Memory B cell (primary cell): ENCODE measurements around the gene TRAPPC6A.

Source experiments
- ATAC-seq: fragments of 150-1000 bp; cut with Tn5 transposase; 2 replicates; pipeline ENCODE4 v1.10.0; 2021; ENCODE audit warnings: low read depth, mild to moderate bottlenecking, moderate library complexity
- DNase-seq, 2 donors: peaks; one replicate each; pipeline ENCODE4 v3.0.0; 2022; ENCODE audit warnings: low spot score in 2 of 2
- H3K27ac Mint-ChIP-seq: one replicate; pipeline ENCODE4 v1.8.0; 2022; ENCODE audit warnings: mild to moderate bottlenecking, moderate library complexity, mixed read lengths
- H3K27me3 Mint-ChIP-seq: one replicate; pipeline ENCODE4 v1.8.0; 2022; ENCODE audit warnings: mixed read lengths
- H3K36me3 Mint-ChIP-seq: one replicate; pipeline ENCODE4 v1.8.0; 2022; ENCODE audit warnings: mild to moderate bottlenecking, mixed read lengths
- H3K4me1 Mint-ChIP-seq: one replicate; pipeline ENCODE4 v1.8.0; 2022; ENCODE audit warnings: mixed read lengths
- H3K4me3 Mint-ChIP-seq: one replicate; pipeline ENCODE4 v1.8.0; 2022; ENCODE audit warnings: mild to moderate bottlenecking, moderate library complexity, mixed read lengths
- H3K9me3 Mint-ChIP-seq: one replicate; pipeline ENCODE4 v1.8.0; 2022; ENCODE audit warnings: mixed read lengths

TRAPPC6A gene

GRCh38 chr19:45205810-45206209 lies 27.8 kb upstream of the TRAPPC6A start:
- H3K27ac Mint-ChIP-seq: no peak overlapping the region

GRCh38 chr19:45202637-45203036 lies 24.6 kb upstream of the TRAPPC6A start:
- Mint-ChIP-seq H3K27ac (peak overlapping the region; percentile 46), H3K36me3 (peaks cover 8% of the 10 kb centered on the region), H3K27me3 (peaks cover 7% of the 10 kb centered on the region), H3K4me1 (no peaks in the 10 kb centered on the region), H3K4me3 (no peak overlapping the region), H3K9me3 (peaks cover 5% of the 10 kb centered on the region)
- ATAC-seq (no peak), DNase-seq (no peak)

More at GRCh38 chr19:45205810-45206209, 27.8 kb upstream of the TRAPPC6A start:
- H3K9me3 Mint-ChIP-seq: peaks cover 5% of the 10 kb centered on the region
- no peak overlapping the region for H3K4me3 Mint-ChIP-seq
- no peaks in the 10 kb centered on the region for H3K4me1 Mint-ChIP-seq
- ATAC-seq: no peak
- no peak for DNase-seq
- H3K36me3 Mint-ChIP-seq: peaks cover 9% of the 10 kb centered on the region
- H3K27me3 Mint-ChIP-seq: peaks cover 2% of the 10 kb centered on the region

GRCh38 chr19:45200568-45200967 lies 22.5 kb upstream of the TRAPPC6A start:
- H3K36me3 Mint-ChIP-seq: peaks cover 13% of the 10 kb centered on the region
- no peak overlapping the region for H3K4me3 Mint-ChIP-seq
- no peak overlapping the region for H3K27ac Mint-ChIP-seq
- peaks cover 5% of the 10 kb centered on the region for H3K9me3 Mint-ChIP-seq
- no peak for ATAC-seq
- no peak for DNase-seq
- H3K4me1 Mint-ChIP-seq: peaks cover 2% of the 10 kb centered on the region
- H3K27me3 Mint-ChIP-seq: peaks cover 9% of the 10 kb centered on the region

DNA sequence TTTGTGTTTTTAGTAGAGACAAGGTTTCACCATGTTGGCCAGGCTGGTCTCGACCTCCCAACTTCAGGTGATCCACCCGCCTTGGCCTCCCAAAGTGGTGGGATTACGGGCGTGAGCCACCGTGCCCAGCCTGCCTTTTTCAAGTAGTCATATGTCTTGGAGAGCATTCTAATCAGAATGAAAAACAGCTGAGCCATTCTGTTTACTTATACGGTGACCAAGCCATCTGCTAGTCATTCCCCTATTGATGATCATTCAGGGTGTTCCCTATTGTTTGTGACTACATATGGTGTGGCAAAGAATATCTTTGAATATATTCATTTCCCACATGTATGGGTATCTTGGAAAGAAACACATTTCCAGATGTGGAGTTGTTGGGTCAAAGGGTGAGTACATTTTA lies 17.7 kb upstream of the TRAPPC6A start:
- Mint-ChIP-seq H3K27ac (no peak overlapping the region), H3K27me3 (peaks cover 10% of the 10 kb centered on the region)

DNA sequence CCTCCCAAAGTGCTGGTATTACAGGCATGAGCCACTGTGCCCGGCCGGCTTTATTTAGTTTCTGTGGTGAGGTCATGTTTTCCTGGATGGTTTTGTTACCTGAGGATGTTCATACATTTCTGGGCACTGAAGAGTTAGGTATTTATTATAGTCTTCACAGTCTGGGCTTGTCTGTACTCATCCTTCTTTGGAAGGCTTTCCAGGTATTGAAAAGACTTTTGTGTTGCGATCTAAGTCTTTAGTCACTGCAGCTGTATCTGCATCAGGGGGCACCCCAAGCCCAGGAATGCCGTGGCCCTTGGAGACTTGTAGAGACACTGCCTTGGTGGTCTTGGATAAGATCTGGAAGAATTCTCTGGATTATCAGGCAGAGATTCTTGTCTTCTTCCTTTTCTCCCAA lies 13.3 kb upstream of the TRAPPC6A start:
- ATAC-seq (no peak), DNase-seq (no peak)
- H3K27me3 Mint-ChIP-seq: peaks cover 6% of the 10 kb centered on the region
- H3K36me3 Mint-ChIP-seq: peaks cover 23% of the 10 kb centered on the region
- H3K4me3 Mint-ChIP-seq: no peak overlapping the region
- peaks cover 4% of the 10 kb centered on the region for H3K4me1 Mint-ChIP-seq
- peaks cover 3% of the 10 kb centered on the region for H3K9me3 Mint-ChIP-seq
- no peak overlapping the region for H3K27ac Mint-ChIP-seq

More for the DNA sequence above, 17.7 kb upstream of the TRAPPC6A start:
- peaks cover 16% of the 10 kb centered on the region for H3K36me3 Mint-ChIP-seq
- ATAC-seq (no peak), DNase-seq (no peak)
- H3K4me3 Mint-ChIP-seq: no peak overlapping the region
- peaks cover 2% of the 10 kb centered on the region for H3K4me1 Mint-ChIP-seq
- H3K9me3 Mint-ChIP-seq: no peaks in the 10 kb centered on the region

GRCh38 chr19:45189971-45190370 lies 11.9 kb upstream of the TRAPPC6A start:
- Mint-ChIP-seq H3K9me3 (peaks cover 3% of the 10 kb centered on the region), H3K4me1 (peaks cover 6% of the 10 kb centered on the region), H3K27ac (no peak overlapping the region), H3K36me3 (peaks cover 17% of the 10 kb centered on the region), H3K27me3 (peaks cover 3% of the 10 kb centered on the region), H3K4me3 (no peak overlapping the region)
- DNase-seq (no peak), ATAC-seq (no peak)

- Mint-ChIP-seq H3K27ac (no peak overlapping the region), H3K4me3 (no peak overlapping the region), H3K36me3 (peaks cover 14% of the 10 kb centered on the region), H3K9me3 (peaks cover 3% of the 10 kb centered on the region), H3K27me3 (no peaks in the 10 kb centered on the region), H3K4me1 (peaks cover 16% of the 10 kb centered on the region)
- peak; percentile 87 for ATAC-seq
- DNase-seq: peak in 1 of 2 donors; percentile 55
Measured at GRCh38 chr19:45187421-45188100, 9.5 kb upstream of the TRAPPC6A start.

GRCh38 chr19:45186509-45187334 lies 8.7 kb upstream of the TRAPPC6A start:
- ATAC-seq: no peak
- H3K36me3 Mint-ChIP-seq: peaks cover 14% of the 10 kb centered on the region
- peaks cover 16% of the 10 kb centered on the region for H3K4me1 Mint-ChIP-seq
- no peak overlapping the region for H3K27ac Mint-ChIP-seq
- no peaks in the 10 kb centered on the region for H3K27me3 Mint-ChIP-seq
- H3K9me3 Mint-ChIP-seq: peaks cover 3% of the 10 kb centered on the region
- DNase-seq: no peak
- no peak overlapping the region for H3K4me3 Mint-ChIP-seq

GRCh38 chr19:45184115-45184514 lies 6.1 kb upstream of the TRAPPC6A start:
- H3K27me3 Mint-ChIP-seq: no peaks in the 10 kb centered on the region
- DNase-seq (no peak), ATAC-seq (no peak)
- H3K36me3 Mint-ChIP-seq: peaks cover 10% of the 10 kb centered on the region
- H3K4me3 Mint-ChIP-seq: no peak overlapping the region
- H3K9me3 Mint-ChIP-seq: no peaks in the 10 kb centered on the region
- H3K27ac Mint-ChIP-seq: peak overlapping the region; percentile 58
- H3K4me1 Mint-ChIP-seq: peaks cover 31% of the 10 kb centered on the region

DNA sequence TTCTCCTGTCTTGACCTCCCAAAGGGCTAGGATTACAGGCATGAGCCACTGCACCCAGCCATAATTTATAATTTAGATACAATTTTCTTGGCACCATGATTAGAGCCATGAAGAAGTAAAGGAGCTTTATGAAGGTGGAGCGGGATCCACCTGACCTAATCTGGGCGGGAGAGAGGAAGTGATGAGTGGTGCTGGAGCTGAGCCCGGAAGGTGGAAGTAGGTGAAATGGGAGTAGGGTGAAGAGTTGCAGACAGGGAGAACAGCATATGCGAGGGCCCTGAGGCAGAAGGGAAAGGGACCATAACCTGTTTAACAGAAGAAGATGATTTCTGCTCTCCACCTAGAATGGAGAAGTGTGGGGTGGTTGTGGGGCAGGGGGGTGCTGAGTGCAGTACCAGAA lies 4.7 kb upstream of the TRAPPC6A start:
- Mint-ChIP-seq H3K4me3 (peak overlapping the region; percentile 46), H3K27ac (no peak overlapping the region), H3K9me3 (no peaks in the 10 kb centered on the region)

GRCh38 chr19:45180936-45181335 lies 2.9 kb upstream of the TRAPPC6A start:
- no peaks in the 10 kb centered on the region for H3K9me3 Mint-ChIP-seq
- peaks cover 10% of the 10 kb centered on the region for H3K36me3 Mint-ChIP-seq
- peak overlapping the region; percentile 77 for H3K4me3 Mint-ChIP-seq
- H3K27ac Mint-ChIP-seq: peak overlapping the region; percentile 64
- no peaks in the 10 kb centered on the region for H3K27me3 Mint-ChIP-seq
- peaks cover 28% of the 10 kb centered on the region for H3K4me1 Mint-ChIP-seq
- DNase-seq (no peak), ATAC-seq (no peak)

More for the DNA sequence above, 4.7 kb upstream of the TRAPPC6A start:
- Mint-ChIP-seq H3K27me3 (no peaks in the 10 kb centered on the region), H3K36me3 (peaks cover 10% of the 10 kb centered on the region), H3K4me1 (peaks cover 31% of the 10 kb centered on the region)
- DNase-seq: no peak
- ATAC-seq: no peak

GRCh38 chr19:45179892-45180370 lies 1.9 kb upstream of the TRAPPC6A start:
- Mint-ChIP-seq H3K27ac (no peak overlapping the region), H3K27me3 (no peaks in the 10 kb centered on the region), H3K36me3 (peaks cover 13% of the 10 kb centered on the region), H3K9me3 (no peaks in the 10 kb centered on the region), H3K4me3 (peak overlapping the region; percentile 78), H3K4me1 (peaks cover 27% of the 10 kb centered on the region)
- DNase-seq (no peak), ATAC-seq (no peak)

DNA sequence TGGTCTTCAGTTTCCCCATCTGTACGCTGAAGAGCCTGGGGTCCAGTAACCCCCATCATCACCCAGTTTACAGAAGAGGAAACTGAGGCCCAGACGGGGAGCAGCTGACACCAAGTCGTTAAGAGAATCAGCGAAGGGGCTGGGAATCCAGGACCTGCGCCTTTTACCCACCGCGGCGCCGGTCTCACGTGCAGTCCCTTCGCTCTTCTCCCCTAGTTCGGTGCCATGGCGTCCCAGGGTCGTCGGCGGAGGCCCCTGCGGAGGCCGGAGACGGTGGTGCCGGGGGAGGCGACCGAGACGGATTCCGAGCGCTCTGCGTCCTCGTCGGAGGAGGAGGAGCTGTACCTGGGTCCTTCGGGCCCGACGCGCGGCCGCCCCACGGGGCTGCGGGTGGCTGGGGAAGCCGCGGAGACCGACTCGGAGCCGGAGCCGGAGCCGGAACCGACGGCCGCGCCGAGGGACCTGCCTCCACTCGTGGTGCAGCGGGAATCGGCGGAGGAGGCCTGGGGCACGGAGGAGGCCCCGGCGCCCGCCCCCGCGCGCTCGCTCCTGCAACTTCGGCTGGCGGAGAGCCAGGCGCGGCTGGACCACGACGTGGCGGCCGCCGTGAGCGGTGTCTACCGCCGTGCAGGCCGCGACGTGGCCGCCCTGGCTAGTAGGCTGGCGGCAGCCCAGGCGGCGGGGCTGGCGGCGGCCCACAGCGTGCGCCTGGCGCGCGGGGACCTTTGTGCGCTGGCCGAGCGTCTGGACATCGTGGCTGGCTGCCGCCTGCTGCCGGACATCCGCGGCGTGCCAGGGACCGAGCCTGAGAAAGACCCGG lies 1.2 kb upstream of the TRAPPC6A start:
- H3K4me1 Mint-ChIP-seq: peaks cover 25% of the 10 kb centered on the region
- H3K36me3 Mint-ChIP-seq: peaks cover 13% of the 10 kb centered on the region
- no peak for ATAC-seq
- peak overlapping the region; percentile 88 for H3K4me3 Mint-ChIP-seq
- peak; percentile 27 to 51 for DNase-seq
- H3K9me3 Mint-ChIP-seq: no peaks in the 10 kb centered on the region
- H3K27ac Mint-ChIP-seq: peak overlapping the region; percentile 92
- H3K27me3 Mint-ChIP-seq: no peaks in the 10 kb centered on the region
